ENCODE results near the gene TES. TPM values are rescaled to one million over a fixed set of nuclear protein-coding genes. Genes with fewer than 3 reads are reported as not detected.

Gene TES
- total and polyA plus RNA-seq, 9 of the 15 experiments (the other 6 are each of a cell fraction or from before 2014, with no cell fraction given), result 20.7 to 61.6 (median 53.8) TPM

DNA sequence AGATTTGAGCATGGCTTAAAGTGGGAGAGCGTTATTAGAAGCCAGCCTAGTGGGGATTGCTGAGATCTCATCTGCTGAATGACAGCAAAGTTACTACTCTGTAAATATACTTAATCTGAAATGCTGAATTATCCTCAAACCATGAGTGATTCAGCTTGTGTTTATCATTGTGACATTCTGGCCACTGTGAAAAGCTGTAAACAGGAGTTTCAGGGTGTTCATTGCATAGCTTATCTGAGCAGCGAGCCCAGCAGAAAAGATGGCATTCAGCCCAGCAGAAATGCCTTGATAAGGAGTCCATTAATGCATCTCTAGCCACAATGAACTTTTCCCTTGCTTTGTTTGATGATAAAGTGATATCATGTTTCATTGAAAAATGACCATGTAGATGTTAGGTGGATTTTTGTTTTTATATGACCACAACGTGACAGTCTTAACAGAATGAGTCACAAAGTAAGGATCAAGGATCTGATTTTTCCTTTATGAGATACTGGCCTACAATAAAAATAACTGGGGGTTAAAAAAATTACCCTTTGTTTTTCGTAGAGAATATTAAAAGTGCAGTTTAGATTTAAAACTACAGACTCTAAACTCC lies 7.8 kb downstream of the TES start:
- H3K4me2 ChIP-seq (ENCODE audit: insufficient read depth, low read length), result peak overlapping the region; percentile 20; the same call in 1 of the 2 replicates
- peaks cover 0 to 43% of the 10 kb centered on the region in 2 experiments; a peak in 3 of 5 replicates for H3K4me1 ChIP-seq (replicated peaks in 1 of 2; ENCODE audit: control insufficient read depth in 2 of 2, insufficient read depth in 2 of 2, low read length in 2 of 2)
- CTCF ChIA-PET (ENCODE audit: low intra/inter-chr PET ratio), result no interaction called here
- ATAC-seq, result peak; percentile 73
- no peak overlapping the region for H3K4me3 ChIP-seq
- 3% methylated on average over 4 of the region's 4 CpGs for WGBS (ENCODE audit: insufficient coverage, low coverage, missing lambda C conversion rate)
- H3K9ac ChIP-seq (ENCODE audit: insufficient read depth in 1 of 2, low read depth in 2 of 2, low read length in 2 of 2), result no peak overlapping the region
- H3K79me2 ChIP-seq (ENCODE audit: control insufficient read depth, insufficient read depth, low read length), result peaks cover 86% of the 10 kb centered on the region
- no peak overlapping the region; the same call in 2 of the 3 replicates for H3K27ac ChIP-seq (ENCODE audit: extremely low read depth, low read depth, low read length)
- no TSS peak for BruUV-seq (replicated peaks)
- H3K9me1 ChIP-seq (ENCODE audit: control insufficient read depth, insufficient read depth, low read length), result no peaks in the 10 kb centered on the region
- DNase-seq (ENCODE audit: extremely low read depth in 1 of 4, low spot score in 3 of 4), result peak in 3 of 4 experiments; percentile 20 to 76 (median 39)
- no peaks in the 10 kb centered on the region; the same call in 2 of the 3 replicates for H3K36me3 ChIP-seq (ENCODE audit: control insufficient read depth, insufficient read depth, low read length)
- H4K20me1 ChIP-seq (replicated peaks; ENCODE audit: control insufficient read depth, insufficient read depth, low read length), result peaks cover 26% of the 10 kb centered on the region
- FAIRE-seq, result peak; percentile 68
- H2AFZ ChIP-seq (ENCODE audit: low read depth, low read length), result no peak overlapping the region
- POLR2A ChIA-PET, result interaction anchor here (0.6 to 1.9 kb wide), 3 partner anchors 8 to 12 kb away, joined by 4 to 11 read pairs (median 4); no protein-coding TSS in a partner anchor
- intact Hi-C loops (cut with micrococcal nuclease), result loop anchor here (10.0 kb wide), 2 partner anchors 797 to 1967 kb away; partner anchors contain the start of gene LSM8
- no peaks in the 10 kb centered on the region for H3K9me3 ChIP-seq (replicated peaks; ENCODE audit: control insufficient read depth, insufficient read depth, low read depth, low read length)
- no peaks in the 10 kb centered on the region for H3K27me3 ChIP-seq (ENCODE audit: control insufficient read depth in 2 of 2, insufficient read depth in 2 of 2, low read length in 2 of 2)
- in situ Hi-C loops (cut with MboI), result no loop called here
- peak; percentile 38; the same call in 1 of the 2 replicates for TF ChIP-seq C11orf30 (IDR thresholded peaks at IDR 0.05; ENCODE audit: low read depth)
- TF ChIP-seq ZBTB17 (CRISPR knock-in tag; IDR thresholded peaks at IDR 0.05), result peak; percentile 75; the same call in 1 of the 2 replicates
- 0 out of 2 replicates have a peak, but pooled peaks have one; percentile 37 for TF ChIP-seq CC2D1A (IDR thresholded peaks at IDR 0.05)
- no peak for TF ChIP-seq BRD9 (IDR thresholded peaks at IDR 0.05; ENCODE audit: low read depth, partially characterized antibody)
- peak; percentile 98 for TF ChIP-seq CCNT2 (IDR thresholded peaks at IDR 0.05; ENCODE audit: borderline replicate concordance, extremely low read depth, insufficient read length, low read depth, low read length)
- TF ChIP-seq ZNF253 (CRISPR knock-in tag; conservative IDR thresholded peaks at IDR 0.05), result no peak
- TF ChIP-seq ATF4 (CRISPR knock-in tag; IDR thresholded peaks at IDR 0.05), result peak; percentile 80
- TF ChIP-seq CBX5 (IDR thresholded peaks at IDR 0.05; ENCODE audit: borderline replicate concordance, low read depth), result no peak
- 0 out of 2 replicates have a peak, but pooled peaks have one; percentile 17 for TF ChIP-seq FOXA1 (IDR thresholded peaks at IDR 0.05; ENCODE audit: borderline replicate concordance)
- TF ChIP-seq XRCC3 (IDR thresholded peaks at IDR 0.05), result no peak
- peak; percentile 79 for TF ChIP-seq JUND (IDR thresholded peaks at IDR 0.05; ENCODE audit: borderline replicate concordance, low read depth, low read length)
- TF ChIP-seq JUND (tag; IDR thresholded peaks at IDR 0.05; ENCODE audit: borderline replicate concordance, low read depth, low read length), result peak; percentile 85; the same call in 2 of the 3 replicates
- TF ChIP-seq TRIM24 (IDR thresholded peaks at IDR 0.05), result peak; percentile 78 to 90
- TF ChIP-seq ATF7 (IDR thresholded peaks at IDR 0.05), result peak; percentile 72
- no peak for TF ChIP-seq BRF1 (IDR thresholded peaks at IDR 0.05; ENCODE audit: borderline replicate concordance, extremely low read depth, insufficient read length)
- TF ChIP-seq, protein P1, sequence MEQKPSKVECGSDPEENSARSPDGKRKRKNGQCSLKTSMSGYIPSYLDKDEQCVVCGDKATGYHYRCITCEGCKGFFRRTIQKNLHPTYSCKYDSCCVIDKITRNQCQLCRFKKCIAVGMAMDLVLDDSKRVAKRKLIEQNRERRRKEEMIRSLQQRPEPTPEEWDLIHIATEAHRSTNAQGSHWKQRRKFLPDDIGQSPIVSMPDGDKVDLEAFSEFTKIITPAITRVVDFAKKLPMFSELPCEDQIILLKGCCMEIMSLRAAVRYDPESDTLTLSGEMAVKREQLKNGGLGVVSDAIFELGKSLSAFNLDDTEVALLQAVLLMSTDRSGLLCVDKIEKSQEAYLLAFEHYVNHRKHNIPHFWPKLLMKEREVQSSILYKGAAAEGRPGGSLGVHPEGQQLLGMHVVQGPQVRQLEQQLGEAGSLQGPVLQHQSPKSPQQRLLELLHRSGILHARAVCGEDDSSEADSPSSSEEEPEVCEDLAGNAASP (IDR thresholded peaks at IDR 0.05), result no peak
- 0 out of 2 replicates have a peak, but pooled peaks have one; percentile 51 for TF ChIP-seq JUN (IDR thresholded peaks at IDR 0.05; ENCODE audit: borderline replicate concordance, low read depth, low read length)
- TF ChIP-seq JUN (CRISPR knock-in tag; IDR thresholded peaks at IDR 0.05; ENCODE audit: borderline replicate concordance), result no peak
- no peak for TF ChIP-seq HMG20A (CRISPR knock-in tag; conservative IDR thresholded peaks at IDR 0.05)
- no peak for TF ChIP-seq ZNF408 (CRISPR knock-in tag; IDR thresholded peaks at IDR 0.05; ENCODE audit: low read depth)
- no peak for TF ChIP-seq GABPB1 (CRISPR knock-in tag; IDR thresholded peaks at IDR 0.05)
- TF ChIP-seq SMARCA4 (IDR thresholded peaks at IDR 0.05), result peak; percentile 93
- TF ChIP-seq HEY1 (CRISPR knock-in tag; IDR thresholded peaks at IDR 0.05; ENCODE audit: borderline replicate concordance), result no peak

All from K562 (cell line).